ENCODE measurements around the gene FTCD. TPM values are rescaled to one million over a fixed set of nuclear protein-coding genes. Genes with fewer than 3 reads are reported as not detected.

FTCD gene
- total and polyA plus RNA-seq, 9 of the 15 experiments (the other 6 are each of a cell fraction or from before 2014, with no cell fraction given): 0.11 to 1.6 (median 0.67) TPM; not detected in 5

- TF ChIP-seq NUFIP1 (IDR thresholded peaks at IDR 0.05; ENCODE audit: partially characterized antibody) (no peak), CBX2 (IDR thresholded peaks at IDR 0.05; ENCODE audit: insufficient read depth, low read length, poor library complexity, severe bottlenecking) (no peak), FOXJ3 (CRISPR knock-in tag; IDR thresholded peaks at IDR 0.05) (no peak), ZSCAN29 (IDR thresholded peaks at IDR 0.05) (no peak)
Observed at GRCh38 chr21:46121286-46122221, 33.8 kb downstream of the FTCD start (continued).

GRCh38 chr21:46120301-46121285 is 34.8 kb downstream of the FTCD start:
- peaks cover 4% of the 10 kb centered on the region; the same call in 1 of the 2 replicates for H4K20me1 ChIP-seq (replicated peaks; ENCODE audit: control insufficient read depth, insufficient read depth, low read length)
- H3K4me3 ChIP-seq: no peak overlapping the region
- H3K4me1 ChIP-seq (replicated peaks in 1 of 2; ENCODE audit: control insufficient read depth in 2 of 2, insufficient read depth in 2 of 2, low read length in 2 of 2): peaks cover 0 to 70% of the 10 kb centered on the region in 2 experiments; a peak in 2 of 5 replicates
- ChIA-PET POLR2A (interaction anchor here (0.7 to 2.0 kb wide), 3 partner anchors 10 to 141 kb away, joined by 3 to 4 read pairs (median 4); no protein-coding TSS in a partner anchor), CTCF (ENCODE audit: low intra/inter-chr PET ratio) (no interaction called here)
- in situ Hi-C loops (cut with MboI) (no loop called here), intact Hi-C loops (cut with micrococcal nuclease) (no loop called here)
- BruUV-seq (replicated peaks): no TSS peak
- H2AFZ ChIP-seq (ENCODE audit: low read depth, low read length): no peak overlapping the region
- no peak for TF ChIP-seq MAFK (IDR thresholded peaks at IDR 0.05; ENCODE audit: low read length)
- TF ChIP-seq ZNF224 (CRISPR knock-in tag; IDR thresholded peaks at IDR 0.05): no peak
- no peak for TF ChIP-seq ZNF639 (CRISPR knock-in tag; conservative IDR thresholded peaks at IDR 0.05 in 1 of 2, IDR thresholded peaks at IDR 0.05 in 1 of 2)
- no peak for TF ChIP-seq SMAD3 (CRISPR knock-in tag; conservative IDR thresholded peaks at IDR 0.05)
- ATAC-seq (no peak), DNase-seq (ENCODE audit: extremely low read depth in 1 of 4, low spot score in 3 of 4) (no peak), FAIRE-seq (no peak)
- no peak overlapping the region; a peak in 1 of 4 replicates for H3K9ac ChIP-seq (ENCODE audit: insufficient read depth in 1 of 2, low read depth in 2 of 2, low read length in 2 of 2)
- H3K27me3 ChIP-seq (ENCODE audit: control insufficient read depth in 2 of 2, insufficient read depth in 2 of 2, low read length in 2 of 2): peaks cover 21 to 68% of the 10 kb centered on the region in 2 experiments; a peak in 3 of 5 replicates
- H3K9me1 ChIP-seq (ENCODE audit: control insufficient read depth, insufficient read depth, low read length): no peaks in the 10 kb centered on the region
- H3K27ac ChIP-seq (ENCODE audit: extremely low read depth, low read depth, low read length): no peak overlapping the region
- H3K36me3 ChIP-seq (ENCODE audit: control insufficient read depth, insufficient read depth, low read length): no peaks in the 10 kb centered on the region
- 6% methylated on average over 24 of the region's 26 CpGs for WGBS (ENCODE audit: insufficient coverage, low coverage, missing lambda C conversion rate)
- no peak overlapping the region for H3K4me2 ChIP-seq (ENCODE audit: insufficient read depth, low read length)
- H3K9me3 ChIP-seq (replicated peaks; ENCODE audit: control insufficient read depth, insufficient read depth, low read depth, low read length): no peaks in the 10 kb centered on the region
- H3K79me2 ChIP-seq (ENCODE audit: control insufficient read depth, insufficient read depth, low read length): no peaks in the 10 kb centered on the region
